ENCODE data around the gene ZNRF1.
"Not testable (repeated sequence)": the region's sequence is repeated elsewhere in the genome, so short reads cannot be mapped to it uniquely, and the experiment has no call there.

ZNRF1 gene

DNA sequence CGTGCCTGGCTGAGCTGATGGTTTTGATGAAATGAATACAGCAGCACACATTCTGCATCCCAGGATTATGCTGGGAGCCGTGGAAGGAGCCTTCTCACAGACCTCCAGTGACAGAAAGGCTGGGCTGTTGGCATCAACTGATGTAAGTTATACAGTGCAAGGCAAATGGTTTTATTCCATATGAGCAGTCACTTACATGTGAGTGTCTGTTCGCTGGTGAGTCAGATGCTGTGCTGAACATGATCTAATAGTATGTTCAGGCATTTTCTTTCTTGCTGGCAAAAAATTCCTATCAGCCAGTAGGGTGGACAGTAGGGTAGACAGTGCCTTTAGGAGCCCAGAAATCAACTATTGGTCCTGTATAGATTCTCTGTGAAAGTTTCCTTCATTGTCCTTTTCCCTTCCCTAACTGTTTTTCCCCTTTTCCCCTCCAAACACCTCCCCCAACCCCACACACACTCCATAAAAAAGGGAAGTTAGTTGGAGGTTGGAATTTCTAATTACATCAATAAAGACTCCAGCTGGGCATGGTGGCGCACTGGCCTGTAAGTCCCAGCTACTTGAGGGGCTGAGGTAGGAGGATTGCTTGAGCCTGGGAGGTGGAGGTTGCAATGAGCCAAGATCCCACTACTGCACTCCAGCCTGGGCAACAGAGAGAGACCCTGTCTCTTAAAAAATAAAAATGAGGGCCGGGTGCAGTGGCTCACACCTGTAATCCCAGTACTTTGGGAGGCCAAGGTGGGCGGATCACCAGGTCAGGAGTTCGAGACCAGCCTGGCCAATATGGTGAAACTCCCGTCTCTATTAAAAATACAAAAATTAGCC, 81.6 kb downstream of the ZNRF1 start:
- Mint-ChIP-seq H3K9me3 (peaks cover 3% of the 10 kb centered on the region), H3K36me3 (ENCODE audit: low read depth) (peaks cover 8% of the 10 kb centered on the region), H3K4me1 (ENCODE audit: low read depth) (peaks cover 45% of the 10 kb centered on the region), H3K27me3 (no peaks in the 10 kb centered on the region), H3K27ac (no peak overlapping the region), H3K4me3 (no peak overlapping the region)
- DNase-seq, result no peak

GRCh38 chr16:75081179-75081859, 82.5 kb downstream of the ZNRF1 start:
- H3K36me3 Mint-ChIP-seq (ENCODE audit: low read depth), result peaks cover 6% of the 10 kb centered on the region
- no peak for DNase-seq
- H3K27ac Mint-ChIP-seq, result no peak overlapping the region
- H3K27me3 Mint-ChIP-seq, result no peaks in the 10 kb centered on the region
- peaks cover 3% of the 10 kb centered on the region for H3K9me3 Mint-ChIP-seq
- no peak overlapping the region for H3K4me3 Mint-ChIP-seq
- H3K4me1 Mint-ChIP-seq (ENCODE audit: low read depth), result peaks cover 41% of the 10 kb centered on the region

DNA sequence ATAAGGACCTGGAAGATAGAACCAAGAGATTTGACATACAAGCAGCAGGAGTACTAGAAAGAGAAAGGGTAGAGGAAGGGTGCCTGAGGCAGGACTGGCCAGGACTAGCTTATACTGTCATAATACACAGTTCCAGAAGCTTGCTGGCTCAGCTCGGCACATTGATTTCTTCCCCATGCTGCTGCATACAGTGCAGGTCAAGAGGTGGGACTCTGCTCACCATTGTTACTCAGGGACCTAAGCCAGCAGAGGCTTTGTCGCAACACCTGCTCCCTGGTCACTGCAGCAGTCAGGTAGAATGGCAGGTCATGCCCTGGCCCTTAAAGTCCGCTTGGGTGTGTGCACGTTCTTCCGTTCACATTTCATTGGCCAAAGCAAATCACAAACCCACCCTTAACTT, 85.0 kb downstream of the ZNRF1 start:
- H3K4me1 Mint-ChIP-seq (ENCODE audit: low read depth), result peaks cover 36% of the 10 kb centered on the region
- H3K36me3 Mint-ChIP-seq (ENCODE audit: low read depth), result no peaks in the 10 kb centered on the region
- DNase-seq, result no peak
- no peaks in the 10 kb centered on the region for H3K9me3 Mint-ChIP-seq
- no peaks in the 10 kb centered on the region for H3K27me3 Mint-ChIP-seq
- H3K4me3 Mint-ChIP-seq, result no peak overlapping the region
- H3K27ac Mint-ChIP-seq, result no peak overlapping the region

GRCh38 chr16:75085556-75085955, 86.7 kb downstream of the ZNRF1 start:
- H3K36me3 Mint-ChIP-seq (ENCODE audit: low read depth), result no peaks in the 10 kb centered on the region
- DNase-seq, result no peak
- no peak overlapping the region for H3K4me3 Mint-ChIP-seq
- no peaks in the 10 kb centered on the region for H3K9me3 Mint-ChIP-seq
- peaks cover 43% of the 10 kb centered on the region for H3K4me1 Mint-ChIP-seq (ENCODE audit: low read depth)
- H3K27me3 Mint-ChIP-seq, result no peaks in the 10 kb centered on the region
- no peak overlapping the region for H3K27ac Mint-ChIP-seq

- Mint-ChIP-seq H3K4me3 (no peak overlapping the region), H3K4me1 (ENCODE audit: low read depth) (peaks cover 42% of the 10 kb centered on the region), H3K27me3 (no peaks in the 10 kb centered on the region), H3K36me3 (ENCODE audit: low read depth) (no peaks in the 10 kb centered on the region), H3K27ac (no peak overlapping the region), H3K9me3 (no peaks in the 10 kb centered on the region)
- DNase-seq, result no peak
These were observed 87.5 kb downstream of the ZNRF1 start for GRCh38 chr16:75086281-75086680.

DNA sequence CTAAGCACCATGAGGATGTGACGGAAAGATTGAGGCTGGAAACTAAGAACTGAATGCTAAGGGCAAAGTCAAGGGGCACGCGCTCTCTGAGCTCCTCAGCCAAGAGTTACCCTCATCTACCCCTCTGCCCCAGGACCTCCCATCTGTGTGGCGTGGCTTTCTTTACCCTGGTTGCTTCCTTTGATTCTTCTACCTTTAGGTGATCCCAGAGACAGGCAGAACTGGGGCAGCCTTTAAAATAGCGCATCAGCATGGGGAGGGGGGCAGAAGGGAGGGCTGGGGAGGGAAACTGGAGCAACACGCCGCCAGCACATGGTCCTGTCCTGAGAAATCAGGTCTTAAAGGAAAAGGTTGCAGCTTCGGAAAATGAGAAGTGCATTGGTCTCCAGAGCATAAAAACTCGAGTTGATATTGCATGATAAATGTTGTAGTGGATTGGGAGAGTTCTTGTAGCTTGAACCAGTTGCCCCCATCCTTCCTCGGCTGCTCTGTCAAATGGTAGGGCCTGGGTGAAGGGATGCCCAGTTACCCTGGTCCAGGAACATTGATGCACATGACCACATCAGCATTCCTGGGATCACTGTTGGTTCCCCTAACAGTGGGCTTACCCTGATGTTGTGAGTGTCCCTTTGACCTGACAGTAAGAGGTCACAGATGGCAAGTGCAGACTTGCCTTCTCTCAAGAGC, 88.0 kb downstream of the ZNRF1 start:
- Mint-ChIP-seq H3K4me1 (ENCODE audit: low read depth) (peaks cover 41% of the 10 kb centered on the region), H3K4me3 (no peak overlapping the region), H3K27me3 (no peaks in the 10 kb centered on the region), H3K9me3 (no peaks in the 10 kb centered on the region), H3K36me3 (ENCODE audit: low read depth) (no peaks in the 10 kb centered on the region), H3K27ac (no peak overlapping the region)
- no peak for DNase-seq

DNA sequence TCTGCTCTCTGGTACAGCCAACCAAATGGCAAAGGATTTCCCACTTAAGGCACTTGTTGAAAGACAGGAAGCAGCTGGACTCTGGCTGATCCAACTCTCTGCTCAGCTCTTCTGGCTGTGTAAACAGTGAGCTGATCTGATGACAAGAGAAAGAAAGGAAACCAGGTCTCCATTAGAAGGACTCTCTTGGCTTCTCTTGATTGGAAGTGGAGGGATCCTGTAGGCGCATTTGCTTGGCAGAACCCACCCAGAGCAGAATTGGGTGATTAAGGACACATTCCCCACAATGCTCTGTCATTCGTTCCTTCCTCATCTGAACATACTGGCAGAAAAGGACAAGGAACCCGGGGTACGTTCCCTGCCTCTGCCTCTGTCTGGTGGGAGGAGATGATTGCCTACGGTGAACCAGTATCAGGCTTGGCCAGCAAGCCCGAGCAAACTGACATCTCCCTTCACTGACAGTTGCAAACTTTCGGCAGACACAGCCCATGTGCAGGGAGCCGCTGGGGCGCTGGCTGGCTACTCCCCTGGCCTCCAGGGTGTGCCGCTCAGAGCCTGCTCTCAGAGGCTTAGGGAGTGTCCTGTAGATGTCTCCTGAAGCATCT, 88.7 kb downstream of the ZNRF1 start:
- H3K27me3 Mint-ChIP-seq, result no peaks in the 10 kb centered on the region
- H3K36me3 Mint-ChIP-seq (ENCODE audit: low read depth), result no peaks in the 10 kb centered on the region
- no peak overlapping the region for H3K4me3 Mint-ChIP-seq
- peaks cover 43% of the 10 kb centered on the region for H3K4me1 Mint-ChIP-seq (ENCODE audit: low read depth)
- DNase-seq, result no peak
- no peak overlapping the region for H3K27ac Mint-ChIP-seq
- H3K9me3 Mint-ChIP-seq, result no peaks in the 10 kb centered on the region

GRCh38 chr16:75088216-75088615, 89.4 kb downstream of the ZNRF1 start:
- Mint-ChIP-seq H3K4me1 (ENCODE audit: low read depth) (peaks cover 48% of the 10 kb centered on the region), H3K4me3 (no peak overlapping the region), H3K27ac (no peak overlapping the region), H3K9me3 (no peaks in the 10 kb centered on the region), H3K27me3 (no peaks in the 10 kb centered on the region), H3K36me3 (ENCODE audit: low read depth) (no peaks in the 10 kb centered on the region)
- no peak for DNase-seq

- Mint-ChIP-seq H3K36me3 (ENCODE audit: low read depth) (peaks cover 2% of the 10 kb centered on the region), H3K9me3 (no peaks in the 10 kb centered on the region), H3K4me3 (no peak overlapping the region), H3K27ac (no peak overlapping the region), H3K4me1 (ENCODE audit: low read depth) (peaks cover 50% of the 10 kb centered on the region), H3K27me3 (no peaks in the 10 kb centered on the region)
- no peak for DNase-seq
These were observed 90.1 kb downstream of the ZNRF1 start for GRCh38 chr16:75088934-75089333.

GRCh38 chr16:75089486-75090202, 90.8 kb downstream of the ZNRF1 start:
- Mint-ChIP-seq H3K36me3 (ENCODE audit: low read depth) (peaks cover 5% of the 10 kb centered on the region), H3K27ac (no peak overlapping the region), H3K9me3 (no peaks in the 10 kb centered on the region), H3K4me1 (ENCODE audit: low read depth) (peaks cover 45% of the 10 kb centered on the region), H3K27me3 (no peaks in the 10 kb centered on the region), H3K4me3 (no peak overlapping the region)
- DNase-seq, result no peak

- Mint-ChIP-seq H3K4me1 (ENCODE audit: low read depth) (peaks cover 51% of the 10 kb centered on the region), H3K36me3 (ENCODE audit: low read depth) (peaks cover 11% of the 10 kb centered on the region)
- not testable (repeated sequence) for H3K4me3 Mint-ChIP-seq, H3K27ac Mint-ChIP-seq, H3K27me3 Mint-ChIP-seq, H3K9me3 Mint-ChIP-seq, DNase-seq
These were observed 92.1 kb downstream of the ZNRF1 start for GRCh38 chr16:75090899-75091298.

- H3K27me3 Mint-ChIP-seq, H3K27ac Mint-ChIP-seq, DNase-seq, H3K9me3 Mint-ChIP-seq, H3K4me3 Mint-ChIP-seq: not testable (repeated sequence)
- H3K36me3 Mint-ChIP-seq (ENCODE audit: low read depth), result peaks cover 11% of the 10 kb centered on the region
- peaks cover 52% of the 10 kb centered on the region for H3K4me1 Mint-ChIP-seq (ENCODE audit: low read depth)
These were observed 92.8 kb downstream of the ZNRF1 start for GRCh38 chr16:75091619-75092018.

GRCh38 chr16:75092777-75093176, 94.0 kb downstream of the ZNRF1 start:
- Mint-ChIP-seq H3K4me3 (no peak overlapping the region), H3K9me3 (no peaks in the 10 kb centered on the region), H3K27ac (no peak overlapping the region), H3K36me3 (ENCODE audit: low read depth) (peaks cover 15% of the 10 kb centered on the region), H3K4me1 (ENCODE audit: low read depth) (peaks cover 60% of the 10 kb centered on the region), H3K27me3 (no peaks in the 10 kb centered on the region)
- DNase-seq, result no peak
